ENCODE measurements around the gene MATN3. TPM values are rescaled to one million over a fixed set of nuclear protein-coding genes. Genes with fewer than 3 reads are reported as not detected.
A peak's percentile ranks its signal among the peaks of the same experiment; 100 is the strongest.

Gene MATN3
- total RNA-seq, 4 donors from 2014 or later: 0.11 to 1.5 (median 0.60) TPM

DNA sequence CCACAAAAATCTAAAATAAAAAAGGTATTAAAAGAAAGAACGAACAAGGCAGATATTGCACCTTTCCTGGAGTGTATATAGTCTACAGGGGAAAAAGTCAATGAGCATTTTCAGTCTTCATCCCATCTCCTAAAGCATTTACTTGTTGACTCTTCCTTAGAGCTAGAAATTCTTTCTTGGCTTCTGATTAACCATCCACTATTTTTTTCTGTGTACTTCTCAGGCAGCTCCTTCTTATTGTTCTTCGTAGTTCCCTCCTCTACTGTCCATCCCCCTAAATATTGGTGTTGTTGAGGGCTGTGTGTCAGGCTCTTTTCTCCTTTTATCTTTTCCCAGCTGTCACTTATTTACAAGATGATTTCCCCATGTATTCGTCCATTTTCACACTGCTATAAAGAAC, 42.5 kb upstream of the MATN3 start:
- WGBS, 2 donors: 92 to 93% methylated on average over 3 of the region's 3 CpGs
- no peak overlapping the region for H3K4me3 ChIP-seq (ENCODE audit: low read depth, poor library complexity, severe bottlenecking)

DNA sequence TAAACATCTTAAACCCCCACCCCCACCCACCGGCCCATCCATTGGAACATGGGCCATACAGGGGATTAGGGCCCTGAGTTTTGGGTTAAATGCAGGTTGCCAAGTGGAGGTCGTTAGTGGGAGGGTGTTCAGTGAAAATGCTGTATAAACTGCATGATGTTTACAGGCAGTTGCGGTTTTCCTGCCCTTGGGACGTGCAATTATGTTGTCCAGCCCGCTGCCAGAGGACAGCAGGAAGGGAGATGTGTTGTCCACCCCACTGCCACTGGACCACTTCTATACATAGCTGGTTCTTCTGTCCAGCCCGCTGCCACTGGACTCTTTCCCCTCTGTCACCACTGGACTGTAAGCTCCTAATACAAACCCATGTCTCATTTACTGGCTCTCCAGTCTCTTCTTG, 41.7 kb upstream of the MATN3 start:
- intact Hi-C loops (cut with DNase I; ENCODE audit: low total_unique reads): no loop called here
- DNase-seq (ENCODE audit: low spot score in 2 of 2): no peak
- WGBS, 2 donors: 89 to 94% methylated on average over 6 of the region's 6 CpGs
- no peak overlapping the region for H3K4me3 ChIP-seq (ENCODE audit: low read depth, poor library complexity, severe bottlenecking)
- TF ChIP-seq, protein P1, sequence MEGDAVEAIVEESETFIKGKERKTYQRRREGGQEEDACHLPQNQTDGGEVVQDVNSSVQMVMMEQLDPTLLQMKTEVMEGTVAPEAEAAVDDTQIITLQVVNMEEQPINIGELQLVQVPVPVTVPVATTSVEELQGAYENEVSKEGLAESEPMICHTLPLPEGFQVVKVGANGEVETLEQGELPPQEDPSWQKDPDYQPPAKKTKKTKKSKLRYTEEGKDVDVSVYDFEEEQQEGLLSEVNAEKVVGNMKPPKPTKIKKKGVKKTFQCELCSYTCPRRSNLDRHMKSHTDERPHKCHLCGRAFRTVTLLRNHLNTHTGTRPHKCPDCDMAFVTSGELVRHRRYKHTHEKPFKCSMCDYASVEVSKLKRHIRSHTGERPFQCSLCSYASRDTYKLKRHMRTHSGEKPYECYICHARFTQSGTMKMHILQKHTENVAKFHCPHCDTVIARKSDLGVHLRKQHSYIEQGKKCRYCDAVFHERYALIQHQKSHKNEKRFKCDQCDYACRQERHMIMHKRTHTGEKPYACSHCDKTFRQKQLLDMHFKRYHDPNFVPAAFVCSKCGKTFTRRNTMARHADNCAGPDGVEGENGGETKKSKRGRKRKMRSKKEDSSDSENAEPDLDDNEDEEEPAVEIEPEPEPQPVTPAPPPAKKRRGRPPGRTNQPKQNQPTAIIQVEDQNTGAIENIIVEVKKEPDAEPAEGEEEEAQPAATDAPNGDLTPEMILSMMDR (IDR thresholded peaks at IDR 0.05): no peak
- no peak for TF ChIP-seq POLR2A (IDR thresholded peaks at IDR 0.05)

More for the DNA sequence above, 42.5 kb upstream of the MATN3 start:
- intact Hi-C loops (cut with DNase I; ENCODE audit: low total_unique reads): no loop called here
- TF ChIP-seq, protein P1 (IDR thresholded peaks at IDR 0.05): no peak
- no peak for TF ChIP-seq POLR2A (IDR thresholded peaks at IDR 0.05)
- no peak for DNase-seq (ENCODE audit: low spot score in 2 of 2)

DNA sequence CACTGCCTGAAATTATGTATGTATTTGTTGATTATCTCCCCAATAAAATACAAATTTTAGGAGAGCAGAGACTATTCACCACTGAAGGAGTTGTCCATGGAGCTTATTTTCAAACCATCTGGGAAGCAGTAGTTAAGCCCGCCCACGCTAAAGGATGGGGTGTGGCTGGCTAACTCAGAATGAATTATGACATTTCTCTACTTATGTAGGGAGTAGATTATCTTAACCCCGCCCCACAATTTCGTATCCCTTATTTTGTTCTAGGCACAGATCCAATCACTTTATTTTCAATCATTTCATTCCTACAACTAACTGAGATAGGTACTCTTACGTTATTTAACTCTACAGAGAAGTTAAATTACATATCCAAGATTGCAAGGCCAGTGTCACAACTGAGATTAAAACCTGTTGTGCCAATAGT, 40.4 kb upstream of the MATN3 start:
- TF ChIP-seq, protein P1 (IDR thresholded peaks at IDR 0.05): no peak
- TF ChIP-seq POLR2A (IDR thresholded peaks at IDR 0.05): no peak
- peak; percentile 86 to 94 for DNase-seq (ENCODE audit: low spot score in 2 of 2)
- H3K4me3 ChIP-seq (ENCODE audit: low read depth, poor library complexity, severe bottlenecking): no peak overlapping the region
- WGBS, 2 donors: 7 to 11% methylated on average over 5 of the region's 5 CpGs
- intact Hi-C loops (cut with DNase I; ENCODE audit: low total_unique reads): no loop called here

DNA sequence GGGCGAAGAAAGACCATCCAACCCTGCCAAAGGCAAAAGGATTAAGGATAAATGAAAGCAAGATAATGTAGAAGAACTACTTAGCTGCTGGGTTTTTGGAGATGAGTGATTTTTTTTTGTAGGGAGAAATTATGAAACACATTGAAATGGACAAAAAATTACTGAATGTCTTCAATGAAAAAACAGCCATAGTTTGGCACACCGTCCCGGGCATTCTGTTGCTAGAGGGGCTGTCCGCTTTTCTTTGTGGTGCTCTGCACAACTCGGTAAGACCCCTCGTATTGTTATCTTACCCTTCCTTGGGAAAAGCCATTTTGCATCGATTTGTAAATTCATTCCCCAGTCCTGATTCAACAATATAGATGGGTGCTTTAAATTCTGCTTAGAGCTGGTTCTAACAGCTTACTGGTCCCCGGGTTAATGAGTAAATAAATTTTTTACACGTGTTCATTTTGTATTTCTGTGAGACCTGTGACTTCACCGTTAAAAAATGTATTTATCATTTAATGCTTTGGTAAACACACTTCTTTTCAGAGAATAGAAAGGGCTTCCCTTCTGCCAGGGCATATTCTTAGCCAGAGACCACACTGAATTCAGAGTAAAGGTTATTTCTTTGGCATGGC, 39.9 kb upstream of the MATN3 start:
- intact Hi-C loops (cut with DNase I; ENCODE audit: low total_unique reads): no loop called here

DNA sequence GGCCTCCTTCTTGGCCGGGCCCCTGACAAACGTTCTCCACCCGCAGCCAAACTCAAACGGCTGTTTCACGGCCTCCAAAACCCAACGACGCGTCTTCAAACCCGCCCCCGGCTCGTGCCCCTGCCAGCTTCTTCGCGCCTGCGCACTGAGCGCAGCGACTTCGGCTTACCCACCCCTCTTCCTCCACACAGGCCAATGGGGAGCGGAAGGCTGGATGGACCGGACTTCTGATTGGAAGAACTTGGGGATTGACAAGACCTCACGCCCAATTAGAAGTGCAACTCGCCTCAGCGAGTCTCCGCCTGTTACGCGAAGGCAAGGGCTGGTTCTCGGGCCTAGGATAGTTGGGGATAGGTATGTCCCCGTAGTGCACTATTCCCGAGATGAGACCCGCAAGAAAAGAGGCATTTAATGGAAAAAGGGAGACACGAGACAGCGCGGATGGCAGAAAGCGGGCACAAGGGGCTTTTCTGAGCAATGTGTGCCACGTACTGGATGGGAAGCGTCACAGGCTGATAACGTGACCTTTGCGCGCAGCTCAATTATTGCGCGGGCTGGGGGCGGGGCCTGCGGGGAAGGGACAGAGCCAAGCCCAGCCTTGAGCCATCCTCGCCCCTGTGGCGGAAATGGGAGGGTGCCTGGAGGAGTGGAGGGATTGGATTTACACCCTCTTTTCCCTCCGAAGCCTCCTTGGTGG, 39.2 kb upstream of the MATN3 start, which contains the start of gene LAPTM4A:
Gene LAPTM4A, minus strand, starts transcription at position 97 of the 697 bp plus-strand sequence. CDS start 108 bp downstream, outside the sequence.
- TF ChIP-seq, protein P1 (IDR thresholded peaks at IDR 0.05): peak in 1 of 3 donors; percentile 36
- TF ChIP-seq POLR2A (IDR thresholded peaks at IDR 0.05): peak in 1 of 2 donors; percentile 85
- peak; percentile 99 to 100 for DNase-seq (ENCODE audit: low spot score in 2 of 2)
- WGBS, 2 donors: 0% methylated on average over 43 to 45 of the region's 45 CpGs
- intact Hi-C loops (cut with DNase I; ENCODE audit: low total_unique reads): no loop called here
- H3K4me3 ChIP-seq (ENCODE audit: low read depth, poor library complexity, severe bottlenecking): peak within 1 kb of the TSS; percentile 62

More for the DNA sequence above, 39.9 kb upstream of the MATN3 start:
- H3K4me3 ChIP-seq (ENCODE audit: low read depth, poor library complexity, severe bottlenecking): no peak overlapping the region
- TF ChIP-seq, protein P1 (IDR thresholded peaks at IDR 0.05): no peak
- no peak for TF ChIP-seq POLR2A (IDR thresholded peaks at IDR 0.05)
- DNase-seq (ENCODE audit: low spot score in 2 of 2): no peak
- 1 to 3% methylated on average over 10 of the region's 10 CpGs for WGBS, 2 donors

All from lower leg skin (tissue), 4 donors.